Activated gamma-delta T cell treated with Interleukin-2 at 50 U/mL for 16 hours (primary cell): Measurements from ENCODE around the gene RARG.

ENCODE experiments used
- DNase-seq: peaks from one replicate; pipeline ENCODE4 v3.0.0-alpha.2; 2020

The RARG gene

DNA sequence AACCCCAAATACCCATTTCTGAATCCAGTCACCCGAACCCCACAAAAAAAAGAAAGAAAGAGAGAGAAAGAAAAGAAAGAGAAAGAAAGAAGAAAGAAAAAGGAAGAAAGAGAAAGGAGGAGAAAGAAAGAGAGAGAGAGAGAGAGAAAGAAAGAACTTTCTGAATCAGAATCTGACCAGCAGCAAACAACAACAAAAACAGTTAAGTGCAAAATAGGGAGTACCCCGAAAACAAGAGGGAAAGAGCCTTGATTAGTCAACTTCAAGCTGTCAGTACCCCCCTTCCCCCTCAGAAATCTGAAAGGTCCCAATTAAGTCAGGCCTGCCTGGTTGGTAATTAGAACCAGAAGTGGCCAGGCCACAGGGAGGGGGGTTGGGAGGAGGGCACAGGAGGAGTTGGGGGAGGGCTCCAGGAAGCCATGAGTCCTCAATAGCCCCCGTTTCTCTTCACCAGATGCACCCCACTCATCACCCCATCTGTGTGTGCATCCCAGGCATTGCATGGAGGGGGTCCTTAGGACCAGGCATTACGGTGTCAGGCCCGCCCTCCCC, 9.8 kb downstream of the RARG start:
- DNase-seq: no peak

DNA sequence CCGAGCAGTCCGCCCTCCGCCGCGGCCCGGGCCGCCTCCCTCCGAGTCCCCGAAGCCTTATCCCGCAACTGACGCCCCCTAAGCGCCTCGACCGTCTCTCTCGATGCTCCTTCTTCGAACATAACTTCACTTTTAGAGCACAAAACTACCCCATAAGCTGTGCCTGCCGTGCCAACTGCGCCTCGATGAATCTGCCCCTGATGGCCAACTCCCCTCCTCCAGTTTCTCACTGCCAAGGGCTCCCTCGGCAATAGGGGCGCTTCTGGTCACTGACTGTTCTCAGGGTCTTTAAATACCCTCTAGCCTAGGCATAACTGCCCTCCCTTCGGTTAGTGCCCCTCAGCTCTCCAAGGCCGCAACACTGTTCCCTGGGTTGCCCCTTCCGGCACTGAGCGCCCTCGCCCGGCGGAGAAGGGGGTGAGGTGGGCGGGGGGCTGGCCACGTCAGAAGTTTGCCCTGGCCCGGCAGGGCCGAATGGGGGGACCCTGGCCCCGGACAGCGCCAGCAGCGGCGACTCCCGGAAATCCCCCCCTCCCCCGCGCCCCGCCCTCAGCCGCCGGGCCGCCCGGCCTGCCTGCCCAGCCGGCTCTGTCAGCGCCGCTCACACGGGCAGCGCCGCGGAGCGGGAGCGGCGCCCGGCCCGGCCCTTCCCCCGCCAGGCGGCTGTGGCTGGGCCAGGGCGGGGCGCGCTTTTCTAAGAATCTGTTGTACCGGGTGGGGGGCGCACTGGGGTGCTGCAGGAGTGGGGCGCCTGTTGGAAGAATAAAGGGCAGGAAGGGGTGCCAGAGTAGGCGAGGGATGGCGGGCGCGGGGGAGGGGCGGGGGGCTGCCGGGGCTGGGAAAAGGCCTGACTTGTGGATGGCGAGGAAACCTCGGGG, 10.6 kb downstream of the RARG start:
- peak; percentile 42 for DNase-seq

GRCh38 chr12:53220694-53221202, 11.3 kb downstream of the RARG start:
- peak; percentile 76 for DNase-seq

- peak; percentile 77 for DNase-seq
Observed at GRCh38 chr12:53219956-53220693, 11.9 kb downstream of the RARG start.

GRCh38 chr12:53219292-53219955, 12.6 kb downstream of the RARG start:
- DNase-seq: peak; percentile 42

DNA sequence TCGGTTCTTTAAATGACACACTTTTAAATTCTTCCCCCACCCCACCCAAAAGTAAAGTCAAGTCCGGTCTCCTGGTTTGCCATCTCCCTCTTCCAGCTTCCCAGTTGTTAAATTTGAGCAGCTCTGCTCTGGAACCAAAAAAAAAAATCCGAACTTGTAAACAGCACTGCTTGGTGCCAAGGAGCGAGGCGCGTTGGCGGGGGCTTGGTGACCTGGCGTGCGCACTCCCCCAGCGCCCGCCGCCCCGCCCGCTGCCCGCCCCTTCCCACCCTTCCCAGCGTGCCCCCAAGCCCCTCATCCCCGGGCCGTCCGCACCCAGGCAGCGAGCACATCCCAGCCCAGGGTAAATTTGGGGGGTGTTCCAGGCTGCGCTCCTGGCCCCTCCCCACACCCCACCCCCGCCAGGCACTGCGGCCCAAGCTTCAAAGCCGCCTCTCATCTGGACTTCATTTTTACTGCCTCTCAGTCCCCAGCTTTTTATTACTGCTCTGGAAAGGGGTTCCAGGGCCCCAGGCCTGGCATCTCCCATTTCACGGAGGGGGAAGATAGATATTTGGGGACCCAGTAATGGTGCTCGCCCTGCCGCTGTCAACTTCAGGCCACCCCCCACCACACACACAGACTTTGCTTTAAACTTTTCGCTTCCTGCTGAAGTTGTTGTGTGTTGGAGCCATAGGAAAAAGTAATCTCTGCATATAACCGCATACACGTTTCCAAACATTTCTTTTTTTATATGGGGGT, 13.3 kb downstream of the RARG start:
- no peak for DNase-seq

- no peak for DNase-seq
Observed at GRCh38 chr12:53217931-53218307, 14.1 kb downstream of the RARG start.

GRCh38 chr12:53217051-53217930, 14.7 kb downstream of the RARG start:
- DNase-seq: peak; percentile 47

GRCh38 chr12:53215497-53215896, 16.5 kb downstream of the RARG start:
- DNase-seq: no peak

DNA sequence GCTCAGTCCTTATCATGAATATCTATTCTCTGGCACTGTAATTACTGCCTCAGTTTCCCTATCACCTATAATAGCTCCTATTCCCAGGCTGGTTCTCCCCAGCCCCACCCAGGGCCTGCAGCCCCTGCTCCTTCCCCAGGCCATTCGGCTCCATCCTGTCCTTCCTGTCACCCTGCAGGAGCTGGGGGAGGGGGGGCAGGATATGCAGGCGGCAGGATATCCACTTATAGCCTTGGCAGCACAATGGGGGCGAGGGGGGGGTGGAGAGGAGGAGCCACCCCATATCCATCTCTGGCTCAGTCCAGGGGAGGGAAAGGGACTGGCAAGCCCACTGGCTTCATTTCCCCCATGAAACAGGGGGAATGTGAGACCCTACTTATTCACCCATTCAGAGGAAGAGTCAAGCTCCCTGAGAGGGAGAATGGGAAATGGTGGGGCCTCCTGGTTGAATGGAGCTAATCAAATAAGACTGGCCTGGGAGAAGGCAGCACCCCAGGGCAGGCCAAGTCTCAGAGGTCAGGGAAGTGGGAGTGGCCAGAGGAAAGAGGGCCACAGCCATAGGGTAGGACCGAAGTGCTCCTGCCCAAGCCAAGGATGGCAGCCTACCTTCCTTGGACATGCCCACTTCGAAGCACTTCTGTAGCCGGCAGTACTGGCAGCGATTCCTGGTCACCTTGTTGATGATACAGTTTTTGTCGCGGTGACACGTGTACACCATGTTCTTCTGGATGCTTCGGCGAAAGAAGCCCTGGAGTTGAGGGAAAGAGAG, 17.1 kb downstream of the RARG start:
- DNase-seq: no peak

DNA sequence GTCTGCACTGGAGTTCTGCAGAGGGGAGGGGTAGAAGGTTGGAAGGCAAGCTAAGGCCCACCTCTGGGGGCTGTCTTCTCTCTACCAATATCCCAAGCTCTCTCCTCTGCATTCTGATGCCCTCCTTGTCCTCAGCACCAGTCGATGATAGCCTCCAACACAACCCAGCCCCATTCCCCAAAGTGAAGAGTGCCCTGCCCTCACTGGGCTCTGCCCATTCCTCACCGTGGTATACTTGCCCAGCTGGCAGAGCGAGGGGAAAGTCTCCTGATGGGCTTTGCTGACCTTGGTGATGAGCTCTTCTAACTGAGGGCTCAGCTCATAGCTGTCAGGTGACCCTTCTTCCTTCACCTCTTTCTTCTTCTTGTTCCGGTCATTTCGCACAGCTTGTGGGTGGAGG, 17.8 kb downstream of the RARG start:
- no peak for DNase-seq

DNA sequence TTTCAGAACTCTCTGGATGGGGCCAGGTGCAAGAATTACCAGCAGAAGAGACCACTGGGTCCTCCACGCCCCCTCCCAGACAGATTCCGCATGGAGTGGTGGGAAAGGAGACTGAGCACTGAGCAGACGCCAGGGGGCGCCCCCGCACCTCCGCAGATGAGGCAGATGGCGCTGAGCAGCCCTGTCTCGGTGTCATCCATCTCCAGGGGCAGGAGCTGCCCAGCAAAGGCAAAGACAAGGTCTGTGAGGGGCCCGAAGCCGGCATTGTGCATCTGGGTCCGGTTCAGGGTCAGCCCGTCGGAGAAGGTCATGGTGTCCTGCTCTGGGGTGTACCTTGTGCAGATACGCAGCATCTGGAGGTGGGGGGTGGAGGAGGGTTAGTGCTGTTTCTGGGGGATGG, 18.7 kb downstream of the RARG start:
- peak; percentile 85 for DNase-seq

DNA sequence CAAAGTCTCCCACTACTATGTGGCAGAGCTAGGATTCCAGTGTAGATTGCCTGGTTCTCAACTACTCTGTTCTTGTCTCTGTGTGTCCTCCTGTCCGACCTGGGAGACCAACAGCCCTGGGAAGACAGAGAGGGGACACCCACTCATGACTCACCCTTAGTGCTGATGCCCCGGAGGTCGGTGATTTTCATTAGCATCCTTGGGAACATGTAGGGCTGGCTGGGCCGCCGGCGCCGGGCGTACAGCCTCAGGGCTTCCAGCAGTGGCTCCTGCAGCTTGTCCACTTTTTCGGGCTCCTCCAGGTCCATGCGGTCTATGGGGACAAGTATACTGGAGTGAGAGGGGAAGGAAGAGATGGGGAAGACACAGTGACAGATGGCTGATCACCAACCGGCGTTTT, 19.1 kb downstream of the RARG start:
- DNase-seq: no peak

GRCh38 chr12:53211476-53212381, 20.3 kb downstream of the RARG start:
- DNase-seq: no peak

DNA sequence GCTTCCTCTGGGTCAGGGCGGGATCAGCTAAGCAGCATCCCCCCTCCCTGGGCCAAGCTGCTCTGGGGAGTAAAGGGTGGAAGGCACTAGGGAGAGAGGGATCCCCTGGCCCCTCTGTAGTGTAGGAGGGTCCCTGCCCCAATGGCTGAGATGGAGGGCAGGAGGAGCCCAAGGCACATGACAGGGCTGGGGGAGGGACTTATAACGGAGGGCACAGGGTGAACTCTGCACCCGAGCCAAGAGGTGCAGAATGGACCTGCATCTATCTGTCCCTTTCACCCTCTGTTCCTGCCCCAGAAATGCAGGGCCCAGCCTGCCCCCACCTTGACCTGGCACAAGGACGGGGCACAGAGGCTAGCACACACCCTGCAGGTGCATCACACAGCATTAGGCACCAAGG, 21.2 kb downstream of the RARG start:
- DNase-seq: no peak

DNA sequence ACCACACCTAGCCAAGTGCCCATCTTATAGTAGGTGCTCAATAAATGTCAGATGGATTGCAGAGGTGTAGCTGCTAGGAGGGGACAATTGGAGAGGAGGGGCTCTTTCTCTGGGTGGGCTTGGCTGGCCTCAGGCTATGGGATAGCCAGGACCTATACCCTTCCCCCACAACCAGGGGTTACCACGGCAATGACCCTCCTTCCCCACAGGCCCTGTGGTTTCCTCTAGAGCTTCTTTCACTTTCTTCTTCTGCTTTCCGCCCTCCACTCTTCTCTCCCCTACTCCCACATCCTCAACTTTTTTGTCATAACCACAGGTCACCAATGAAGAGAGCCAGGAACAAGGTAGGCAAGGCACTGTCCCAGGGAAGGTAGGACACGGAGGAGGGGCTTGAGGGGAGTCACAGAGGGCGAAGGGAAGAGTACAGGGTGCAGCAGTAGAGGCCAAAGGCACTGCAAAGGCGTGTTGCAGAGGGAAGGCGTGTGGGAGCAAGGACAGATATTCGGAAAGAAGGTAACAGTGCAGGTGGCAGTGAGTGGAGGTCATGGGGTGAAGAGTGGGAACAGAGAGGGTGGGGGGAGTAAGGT, 23.0 kb downstream of the RARG start:
- no peak for DNase-seq

DNA sequence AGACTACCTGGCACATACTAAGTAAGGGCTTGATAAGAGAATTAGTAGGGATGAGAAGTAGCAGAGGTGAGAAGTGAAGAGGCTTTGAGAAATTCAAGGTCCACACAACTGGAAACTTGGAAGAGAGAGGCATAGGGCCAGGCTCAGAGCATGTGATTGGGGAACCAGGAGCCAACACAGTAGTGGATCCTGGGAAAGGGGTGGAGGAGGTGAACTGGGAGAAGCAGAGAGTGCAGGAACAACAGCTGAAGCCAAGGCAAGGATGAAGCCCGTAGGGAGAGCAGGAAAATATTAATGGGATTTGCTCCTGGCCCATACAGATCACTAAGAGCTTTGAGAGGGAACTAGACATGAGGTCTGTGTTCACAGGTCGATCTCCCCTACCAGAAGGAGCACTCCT, 23.6 kb downstream of the RARG start:
- DNase-seq: no peak

DNA sequence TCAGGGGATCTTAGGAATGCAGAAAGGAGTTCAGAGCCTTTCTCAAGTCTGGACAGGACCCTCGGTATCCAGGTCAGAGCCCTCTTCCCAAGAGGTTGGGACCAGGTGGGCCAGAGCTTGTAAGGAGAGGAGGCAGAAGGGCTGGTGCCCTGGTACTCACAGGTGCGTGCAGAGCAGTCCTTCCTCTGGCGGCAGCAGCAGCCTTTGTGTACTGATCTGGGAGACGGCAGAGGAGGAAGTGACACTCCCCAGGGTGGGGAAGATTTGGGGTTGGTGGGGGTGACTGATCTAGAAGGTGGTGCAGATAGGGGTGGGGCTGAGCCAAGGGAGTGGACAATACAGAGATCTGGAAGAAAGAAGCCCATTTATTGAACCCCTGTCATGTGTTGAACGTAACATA, 25.0 kb downstream of the RARG start, which contains the start of gene ITGB7:
TSS of gene ITGB7 (minus strand) at position 210 of the 400 bp plus-strand sequence. CDS start 6,808 bp downstream, outside the sequence.
- DNase-seq: peak; percentile 77
